T-helper 22 cell (primary cell): ENCODE measurements around the gene SCN4B.
A peak's percentile ranks its signal among the peaks of the same experiment; 100 is the strongest.

Experiments used
- DNase-seq: peaks from one replicate; pipeline ENCODE4 v3.0.0-alpha.2; 2020; ENCODE audit warnings: low read depth

Gene SCN4B

GRCh38 chr11:118174006-118174567 lies 21.5 kb upstream of the SCN4B start:
- DNase-seq, result no peak

GRCh38 chr11:118172356-118172755 lies 19.7 kb upstream of the SCN4B start:
- DNase-seq, result no peak

GRCh38 chr11:118171269-118172062 lies 18.8 kb upstream of the SCN4B start:
- peak; percentile 44 for DNase-seq

DNA sequence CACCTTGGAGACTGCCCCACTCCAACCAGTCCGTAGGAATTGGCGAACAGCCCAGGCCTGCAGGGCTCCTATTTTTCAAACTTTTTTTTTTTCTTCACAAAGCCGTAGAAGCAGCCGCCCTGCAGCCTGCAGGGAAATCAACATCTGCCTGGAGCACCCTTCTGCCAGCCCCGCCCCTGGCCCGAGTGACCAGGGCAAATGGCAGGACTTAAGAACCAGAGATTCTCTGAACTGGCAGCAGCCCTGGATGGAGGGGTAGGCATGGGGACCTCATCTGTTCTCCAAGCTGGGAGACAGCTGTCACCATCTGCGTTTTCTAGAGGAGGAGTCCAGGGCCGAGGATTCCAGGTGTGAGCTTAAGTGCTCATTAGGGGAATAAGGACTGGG lies 18.3 kb upstream of the SCN4B start:
- no peak for DNase-seq

DNA sequence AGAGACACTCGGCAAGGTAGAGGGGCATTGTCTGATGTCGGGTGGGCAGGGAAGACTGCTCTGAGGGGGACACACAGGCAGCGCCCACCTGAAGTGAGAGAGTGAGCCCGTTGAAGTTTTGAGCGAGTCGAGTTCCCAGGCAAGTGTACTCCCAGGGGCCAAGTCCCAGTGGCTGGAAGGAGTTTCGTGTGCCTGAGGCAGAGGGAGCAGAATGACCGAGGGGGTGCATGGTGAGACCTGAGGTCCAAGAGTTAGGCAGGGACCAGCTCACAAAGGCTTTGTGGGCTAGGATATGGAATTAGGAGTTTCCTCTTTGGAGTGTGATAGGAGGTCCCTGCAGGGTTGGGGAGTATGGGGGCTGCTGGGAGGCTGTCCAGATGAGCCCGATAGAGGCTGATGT lies 17.6 kb upstream of the SCN4B start:
- DNase-seq, result no peak

DNA sequence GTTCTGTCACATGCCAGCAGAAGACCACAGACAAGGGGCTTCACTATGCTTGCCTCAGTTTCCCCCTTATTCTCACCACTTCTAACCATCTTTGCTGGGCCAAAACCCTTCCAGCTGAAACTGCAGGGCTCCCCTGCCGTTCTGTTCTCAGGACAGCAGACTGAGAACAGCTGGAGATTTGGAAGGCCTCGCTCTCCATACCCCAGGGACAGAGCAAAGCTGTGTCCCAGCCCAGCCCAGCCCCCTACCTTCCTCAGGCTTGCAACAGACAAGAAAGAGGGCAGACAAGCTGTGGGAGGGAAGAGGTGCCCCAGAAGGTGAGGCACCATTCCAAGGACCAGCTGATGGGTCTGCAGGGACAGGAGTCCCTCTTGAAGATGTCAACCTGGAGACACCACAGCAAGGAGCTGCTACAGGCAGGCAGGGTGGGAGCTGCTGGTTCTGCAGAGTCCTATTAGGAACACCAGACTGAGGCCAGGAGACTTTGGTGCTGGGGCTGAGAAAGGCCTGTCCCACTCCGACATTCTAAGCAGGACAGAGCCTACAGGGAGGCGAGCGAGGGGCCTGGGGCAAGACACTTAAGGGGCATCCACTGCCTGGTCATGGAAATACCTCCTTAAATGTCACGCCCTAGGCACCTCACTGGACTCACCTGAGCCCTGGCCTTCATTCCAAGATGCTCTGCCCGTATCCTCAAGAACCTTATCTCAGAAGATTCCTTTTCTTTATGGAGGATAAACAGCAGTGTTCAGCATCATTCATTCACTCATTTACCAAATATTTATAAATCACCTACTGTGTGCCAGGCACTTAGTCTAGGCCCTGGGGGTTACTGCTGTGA lies 16.9 kb upstream of the SCN4B start:
- no peak for DNase-seq

DNA sequence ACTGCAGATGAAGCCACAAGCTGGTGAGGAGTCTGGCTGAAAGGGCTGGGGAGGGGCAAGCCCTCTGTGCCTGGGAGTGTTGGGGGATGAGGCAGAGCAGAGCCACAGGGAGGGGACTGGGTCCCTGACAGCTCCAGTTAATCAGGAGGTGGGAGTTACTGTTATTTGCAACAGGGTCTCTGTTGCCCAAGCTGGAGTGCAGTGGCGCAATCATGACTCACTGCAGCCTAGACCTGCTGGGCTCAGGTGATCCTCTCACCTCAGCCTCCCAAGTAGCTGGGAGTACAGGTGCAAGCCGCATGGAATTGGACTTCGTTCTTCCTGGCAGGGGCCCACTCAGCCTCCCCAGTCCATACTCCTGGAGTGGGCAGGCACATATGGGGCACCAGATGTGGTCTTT lies 16.1 kb upstream of the SCN4B start:
- no peak for DNase-seq

- DNase-seq, result no peak
Observed at GRCh38 chr11:118168316-118168715, 15.7 kb upstream of the SCN4B start.

GRCh38 chr11:118167906-118168305 lies 15.3 kb upstream of the SCN4B start:
- DNase-seq, result no peak

GRCh38 chr11:118167253-118167652 lies 14.6 kb upstream of the SCN4B start:
- no peak for DNase-seq

DNA sequence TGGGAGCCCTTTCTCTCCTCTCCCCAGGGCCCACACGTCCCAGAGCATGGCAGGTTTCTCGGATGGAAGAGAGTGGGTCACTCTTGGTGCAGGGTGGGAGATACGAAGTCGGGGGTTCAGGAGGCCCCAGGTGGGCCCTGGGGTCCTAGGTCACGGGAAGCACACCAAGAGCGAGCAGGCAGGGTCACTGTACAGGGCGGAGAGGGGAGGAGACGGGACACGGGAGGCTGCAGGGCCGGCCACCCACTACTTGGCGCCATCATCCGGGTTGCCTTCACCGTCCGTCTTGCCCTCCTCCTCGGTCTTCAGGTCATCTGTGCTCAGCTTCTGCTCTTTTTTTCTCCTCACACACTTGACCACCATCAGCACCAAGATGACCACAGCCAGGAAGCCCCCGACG lies 14.0 kb upstream of the SCN4B start:
- no peak for DNase-seq

GRCh38 chr11:118164885-118165284 lies 12.3 kb upstream of the SCN4B start:
- no peak for DNase-seq

GRCh38 chr11:118163494-118163893 lies 10.9 kb upstream of the SCN4B start:
- DNase-seq, result no peak

- no peak for DNase-seq
Observed at GRCh38 chr11:118162846-118163245, 10.2 kb upstream of the SCN4B start.

DNA sequence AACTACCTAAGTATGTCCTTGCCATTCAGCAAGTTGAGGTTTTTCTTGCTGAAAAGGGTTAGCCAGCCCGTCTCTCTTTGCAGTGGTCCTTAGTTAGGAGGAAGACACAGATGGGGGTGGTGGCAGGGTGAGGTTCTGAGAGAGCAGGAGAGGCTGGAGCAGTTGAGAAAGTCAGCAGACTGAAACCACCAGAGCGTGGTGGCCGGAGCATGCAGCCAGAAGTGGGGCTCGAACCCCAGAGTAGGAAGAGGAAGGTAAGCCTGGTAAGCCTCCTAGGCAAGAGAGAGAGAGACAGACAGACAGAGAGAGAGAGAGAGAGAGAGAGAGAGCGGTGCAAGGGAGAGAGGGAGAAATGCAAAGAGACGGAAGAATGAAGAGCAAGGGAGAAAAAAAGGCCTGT lies 9.2 kb upstream of the SCN4B start:
- DNase-seq, result no peak

DNA sequence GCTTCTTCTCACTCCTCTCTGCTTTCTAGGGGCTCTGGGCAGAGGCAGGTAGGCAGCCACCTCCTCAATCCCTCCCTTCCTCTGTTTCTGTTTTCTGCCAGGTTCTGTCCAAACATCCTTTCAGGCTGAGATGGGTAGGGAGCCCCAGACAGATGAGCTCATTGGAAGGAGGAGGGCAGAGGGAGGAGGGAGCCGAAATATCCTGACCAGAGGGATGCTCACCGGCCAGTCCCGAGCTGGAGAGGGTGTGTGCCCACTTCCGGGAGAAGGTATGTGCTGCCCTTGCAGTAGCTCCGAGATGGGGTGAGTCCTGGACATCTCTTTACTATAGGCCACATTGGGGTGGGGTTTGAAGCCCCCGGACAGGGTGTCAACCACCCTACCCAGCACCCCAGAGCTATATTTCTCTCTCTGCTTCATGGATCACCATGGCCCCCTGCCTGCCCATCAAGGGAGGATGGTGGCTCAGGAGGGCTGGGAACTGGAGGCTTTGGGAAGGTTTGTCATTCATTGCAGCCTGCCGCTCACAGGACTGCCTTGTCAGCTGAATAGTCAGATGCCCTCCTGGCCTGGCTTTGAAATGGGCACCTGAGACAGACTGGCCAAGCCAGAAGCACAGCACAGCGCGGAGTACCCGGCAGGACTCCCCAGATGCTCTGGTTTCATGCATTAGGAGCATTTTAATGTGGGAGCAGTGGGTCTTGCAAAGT lies 4.7 kb upstream of the SCN4B start:
- no peak for DNase-seq

DNA sequence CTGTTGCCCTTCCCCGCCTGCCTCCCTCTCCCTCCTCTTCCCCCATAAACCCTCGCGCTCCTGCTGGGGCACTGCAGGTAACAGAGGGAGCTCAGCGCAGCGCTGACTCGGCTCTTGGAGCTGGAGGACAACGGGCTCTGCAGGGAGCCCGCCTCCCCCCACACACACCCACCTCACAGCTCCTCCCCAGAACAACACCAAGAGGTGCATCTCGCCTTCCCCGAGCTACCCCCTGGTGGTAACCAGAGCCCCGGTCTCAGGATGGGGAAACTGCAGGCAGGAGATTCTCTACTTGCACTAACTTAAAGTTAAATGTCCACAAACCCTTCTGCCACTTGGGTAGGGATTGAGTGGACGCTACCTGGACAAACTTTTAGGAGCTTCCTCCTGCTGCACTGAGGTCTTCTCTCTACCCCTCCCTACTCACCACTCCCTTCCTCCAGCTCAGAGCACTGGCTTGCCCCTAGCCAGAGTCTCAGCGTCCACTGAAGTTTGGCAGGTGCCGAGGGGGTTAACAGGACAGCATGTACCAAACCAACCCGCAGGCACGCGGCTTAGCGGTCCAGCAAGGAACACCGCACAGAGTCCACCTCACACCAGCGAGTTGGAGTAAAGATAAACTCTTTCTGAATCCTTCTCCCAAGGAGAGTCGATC lies 4.0 kb upstream of the SCN4B start:
- no peak for DNase-seq

DNA sequence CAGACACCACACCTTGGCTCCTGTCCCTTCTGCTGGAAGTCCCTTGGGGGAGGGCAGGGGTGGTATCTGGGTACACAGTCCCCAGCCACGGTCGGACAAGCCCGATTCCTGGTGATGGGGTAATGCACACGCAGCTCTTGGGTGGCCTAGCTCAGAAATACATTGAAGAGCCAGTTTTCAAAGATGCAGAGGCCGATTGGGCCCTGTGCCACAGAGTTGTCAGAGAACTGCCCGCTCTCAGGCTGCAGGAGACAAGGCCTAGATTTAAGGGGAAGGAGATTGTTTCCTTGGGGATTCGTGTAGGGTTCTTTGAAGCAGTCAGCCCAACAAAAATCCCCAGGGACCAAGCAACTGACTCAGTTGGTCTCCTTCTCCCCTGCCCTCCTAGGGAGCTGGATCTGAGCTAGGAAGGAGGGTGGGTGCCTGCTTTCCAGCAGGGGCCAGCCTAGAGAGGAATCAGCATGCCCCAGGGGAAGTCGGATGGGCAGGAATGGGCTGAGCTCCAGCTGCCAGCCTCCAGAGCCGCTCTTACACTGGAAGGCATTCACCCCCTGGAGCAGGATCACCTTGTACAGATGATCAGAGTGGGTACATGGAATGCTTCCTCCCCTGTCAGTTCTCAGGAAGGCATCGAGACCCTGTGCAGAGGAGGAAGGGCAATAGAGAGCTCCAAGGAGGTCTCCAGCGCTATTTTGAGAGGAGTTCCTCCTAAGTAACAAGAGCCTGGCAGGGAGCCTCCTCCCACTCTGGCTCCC lies 3.3 kb upstream of the SCN4B start:
- DNase-seq, result no peak

DNA sequence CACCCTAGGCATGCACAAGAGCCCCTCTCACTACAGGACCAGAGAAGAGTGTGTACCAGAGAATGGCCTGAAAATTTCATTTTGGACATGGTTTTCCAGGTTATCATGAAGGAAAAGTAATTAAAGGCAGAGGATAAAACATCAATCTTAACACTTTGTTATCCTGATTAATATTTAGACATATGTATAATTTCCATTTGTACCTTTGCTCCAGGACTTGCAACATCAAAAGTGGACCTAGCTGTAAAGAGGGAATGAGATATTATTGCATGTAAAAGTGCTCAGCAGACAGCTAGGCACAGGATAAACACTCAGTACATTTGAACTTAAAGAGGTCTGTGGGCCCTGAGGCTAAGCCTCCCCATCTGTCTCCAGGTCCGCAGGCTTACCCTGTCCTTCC lies 2.0 kb upstream of the SCN4B start:
- no peak for DNase-seq

DNA sequence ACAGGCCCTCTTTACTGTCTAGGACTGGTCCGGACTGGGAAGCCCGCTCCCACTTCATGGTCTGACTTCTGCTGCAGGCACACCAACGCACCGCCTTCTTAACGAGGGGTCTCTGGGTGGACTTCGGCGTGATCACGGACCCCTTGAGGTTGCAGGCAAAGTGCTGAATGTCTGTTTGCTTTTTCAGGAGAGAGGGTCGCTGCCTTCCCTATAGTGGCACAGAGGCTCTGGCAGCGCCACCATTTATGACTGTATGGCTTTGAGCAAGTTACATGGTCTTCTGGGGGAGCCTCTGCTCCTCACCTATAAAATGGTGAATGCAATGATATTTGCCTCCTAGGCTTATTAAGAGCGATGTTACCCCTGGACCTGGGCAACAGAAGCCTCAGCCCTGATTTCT lies 1.4 kb upstream of the SCN4B start:
- no peak for DNase-seq

- no peak for DNase-seq
Observed at GRCh38 chr11:118153516-118153915, 893 bp upstream of the SCN4B start.
